COR-L47 (cell line): ENCODE results near the gene NHSL2.

Experiments
- DNase-seq: peaks from one replicate; lab custom pipeline; 2025; lab: John Stamatoyannopoulos, UW

Gene NHSL2

GRCh38 chrX:71990518-71990917, 79.9 kb downstream of the NHSL2 start:
- no peak for DNase-seq

- DNase-seq: no peak
Observed at GRCh38 chrX:71991164-71991563, 80.5 kb downstream of the NHSL2 start.

- DNase-seq: no peak
Observed at GRCh38 chrX:71992711-71993110, 82.1 kb downstream of the NHSL2 start.

GRCh38 chrX:71993371-71993770, 82.7 kb downstream of the NHSL2 start:
- no peak for DNase-seq

GRCh38 chrX:71994601-71995000, 84.0 kb downstream of the NHSL2 start:
- no peak for DNase-seq

- DNase-seq: no peak
Observed at GRCh38 chrX:71995122-71995521, 84.5 kb downstream of the NHSL2 start.

- DNase-seq: no peak
Observed at GRCh38 chrX:71996136-71996535, 85.5 kb downstream of the NHSL2 start.

GRCh38 chrX:71996826-71997225, 86.2 kb downstream of the NHSL2 start:
- DNase-seq: no peak

- no peak for DNase-seq
Observed at GRCh38 chrX:71997320-71997719, 86.7 kb downstream of the NHSL2 start.

GRCh38 chrX:71998836-71999509, 88.3 kb downstream of the NHSL2 start:
- no peak for DNase-seq

GRCh38 chrX:71999535-71999934, 88.9 kb downstream of the NHSL2 start:
- no peak for DNase-seq

- DNase-seq: no peak
Observed at GRCh38 chrX:72001471-72001870, 90.8 kb downstream of the NHSL2 start.

- no peak for DNase-seq
Observed at GRCh38 chrX:72001906-72002305, 91.3 kb downstream of the NHSL2 start.

GRCh38 chrX:72002875-72003274, 92.2 kb downstream of the NHSL2 start:
- no peak for DNase-seq

GRCh38 chrX:72003811-72004750, 93.4 kb downstream of the NHSL2 start:
- DNase-seq: no peak

- no peak for DNase-seq
Observed at GRCh38 chrX:72005046-72005445, 94.4 kb downstream of the NHSL2 start.

GRCh38 chrX:72006461-72006860, 95.8 kb downstream of the NHSL2 start:
- no peak for DNase-seq

GRCh38 chrX:72009731-72010130, 99.1 kb downstream of the NHSL2 start:
- DNase-seq: no peak

- no peak for DNase-seq
Observed at GRCh38 chrX:72011734-72012133, 101.1 kb downstream of the NHSL2 start.

- DNase-seq: no peak
Observed at GRCh38 chrX:72015383-72015782, 104.7 kb downstream of the NHSL2 start.

- no peak for DNase-seq
Observed at GRCh38 chrX:72016881-72017783, 106.5 kb downstream of the NHSL2 start.
